ENCODE measurements around the gene HAND1. TPM values are rescaled to one million over a fixed set of nuclear protein-coding genes. Genes with fewer than 3 reads are reported as not detected.

Gene HAND1
- total RNA-seq, 2 experiments from 2014 or later: not detected

DNA sequence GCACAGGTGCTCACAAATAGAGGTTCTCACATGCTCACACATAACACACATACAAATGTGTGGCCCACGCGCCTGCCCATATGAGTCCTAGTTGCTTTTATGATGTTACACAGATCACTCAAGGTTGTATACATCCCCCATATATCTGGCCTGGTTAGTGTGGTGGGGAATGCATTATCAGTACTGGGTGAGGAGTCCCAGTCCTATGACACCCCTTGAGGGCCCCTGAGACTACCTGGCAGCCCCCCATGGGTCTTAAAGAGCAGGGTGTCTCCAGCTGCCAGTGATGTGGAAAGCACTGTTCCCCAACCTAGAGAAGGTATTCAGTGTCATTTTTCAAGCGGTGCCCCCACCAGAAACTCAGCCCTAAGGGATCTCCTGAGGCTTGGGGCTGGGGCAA lies 2.8 kb upstream of the HAND1 start:
- CTCF ChIA-PET: interaction anchor here (2.6 kb wide), 1 partner anchor 13 kb away, joined by 7 read pairs; no protein-coding TSS in a partner anchor
- H3K36me3 Mint-ChIP-seq (ENCODE audit: low read depth): no peaks in the 10 kb centered on the region
- POLR2A ChIA-PET: no interaction called here
- no peak overlapping the region for H3K4me3 Mint-ChIP-seq
- H3K4me1 Mint-ChIP-seq (ENCODE audit: low read depth): peaks cover 31% of the 10 kb centered on the region
- H3K9me3 Mint-ChIP-seq: no peaks in the 10 kb centered on the region
- TF ChIP-seq, protein P1, sequence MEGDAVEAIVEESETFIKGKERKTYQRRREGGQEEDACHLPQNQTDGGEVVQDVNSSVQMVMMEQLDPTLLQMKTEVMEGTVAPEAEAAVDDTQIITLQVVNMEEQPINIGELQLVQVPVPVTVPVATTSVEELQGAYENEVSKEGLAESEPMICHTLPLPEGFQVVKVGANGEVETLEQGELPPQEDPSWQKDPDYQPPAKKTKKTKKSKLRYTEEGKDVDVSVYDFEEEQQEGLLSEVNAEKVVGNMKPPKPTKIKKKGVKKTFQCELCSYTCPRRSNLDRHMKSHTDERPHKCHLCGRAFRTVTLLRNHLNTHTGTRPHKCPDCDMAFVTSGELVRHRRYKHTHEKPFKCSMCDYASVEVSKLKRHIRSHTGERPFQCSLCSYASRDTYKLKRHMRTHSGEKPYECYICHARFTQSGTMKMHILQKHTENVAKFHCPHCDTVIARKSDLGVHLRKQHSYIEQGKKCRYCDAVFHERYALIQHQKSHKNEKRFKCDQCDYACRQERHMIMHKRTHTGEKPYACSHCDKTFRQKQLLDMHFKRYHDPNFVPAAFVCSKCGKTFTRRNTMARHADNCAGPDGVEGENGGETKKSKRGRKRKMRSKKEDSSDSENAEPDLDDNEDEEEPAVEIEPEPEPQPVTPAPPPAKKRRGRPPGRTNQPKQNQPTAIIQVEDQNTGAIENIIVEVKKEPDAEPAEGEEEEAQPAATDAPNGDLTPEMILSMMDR (IDR thresholded peaks at IDR 0.05): no peak
- peaks cover 90% of the 10 kb centered on the region for H3K27me3 Mint-ChIP-seq
- DNase-seq: no peak
- peak; percentile 8 for ATAC-seq
- intact Hi-C loops (cut with micrococcal nuclease): loop anchor here (5.0 kb wide), 1 partner anchor 126 kb away; no protein-coding TSS in a partner anchor
- H3K27ac Mint-ChIP-seq: no peak overlapping the region

DNA sequence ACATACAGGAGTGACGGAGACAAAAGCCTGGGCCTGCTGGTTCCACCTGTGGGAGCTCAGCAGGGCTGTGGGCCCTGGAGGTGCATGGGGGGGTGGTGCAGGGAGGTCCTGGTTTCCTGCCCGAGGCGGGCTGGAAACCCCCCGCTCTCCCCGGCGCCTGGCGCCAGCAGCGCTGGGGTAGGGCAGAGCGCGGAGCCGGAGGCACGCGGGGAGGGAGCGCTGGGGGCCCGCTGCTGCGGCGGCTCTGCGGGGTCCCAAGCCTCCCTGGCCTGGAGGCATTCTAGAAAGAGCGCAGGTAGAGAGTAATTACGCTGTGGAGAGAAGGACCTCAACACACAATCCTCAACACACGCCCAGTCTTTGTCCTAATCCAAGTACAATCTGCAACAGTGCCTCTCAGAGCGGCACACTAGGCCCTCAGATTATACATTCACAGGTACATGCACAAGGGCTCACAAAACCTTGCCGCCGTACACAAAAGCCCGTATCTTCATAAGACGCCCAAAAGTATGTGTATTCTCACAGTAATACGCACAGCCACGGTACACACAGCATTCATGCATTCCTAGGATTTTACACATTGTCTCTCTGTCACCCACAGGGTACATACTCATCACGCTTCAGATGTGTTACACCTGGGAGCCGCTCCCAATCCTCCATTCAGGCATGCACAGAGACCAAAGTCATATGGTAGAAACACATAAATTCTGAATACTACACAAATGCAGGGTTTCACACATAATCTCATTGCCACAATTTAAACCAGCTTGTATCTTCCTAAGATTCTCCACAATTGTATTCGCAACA lies 2.1 kb upstream of the HAND1 start:
- intact Hi-C loops (cut with micrococcal nuclease): loop anchor here (5.0 kb wide), 1 partner anchor 127 kb away; no protein-coding TSS in a partner anchor
- no peaks in the 10 kb centered on the region for H3K36me3 Mint-ChIP-seq (ENCODE audit: low read depth)
- peaks cover 89% of the 10 kb centered on the region for H3K27me3 Mint-ChIP-seq
- POLR2A ChIA-PET: interaction anchor here (1.3 kb wide), 1 partner anchor 44 kb away, joined by 3 read pairs; no protein-coding TSS in a partner anchor
- TF ChIP-seq, protein P1 (IDR thresholded peaks at IDR 0.05): no peak
- H3K9me3 Mint-ChIP-seq: no peaks in the 10 kb centered on the region
- ATAC-seq (peak; percentile 44), DNase-seq (no peak)
- peaks cover 34% of the 10 kb centered on the region for H3K4me1 Mint-ChIP-seq (ENCODE audit: low read depth)
- H3K4me3 Mint-ChIP-seq: no peak overlapping the region
- CTCF ChIA-PET: interaction anchor here (2.6 kb wide), 1 partner anchor 12 kb away, joined by 7 read pairs; no protein-coding TSS in a partner anchor
- H3K27ac Mint-ChIP-seq: no peak overlapping the region

DNA sequence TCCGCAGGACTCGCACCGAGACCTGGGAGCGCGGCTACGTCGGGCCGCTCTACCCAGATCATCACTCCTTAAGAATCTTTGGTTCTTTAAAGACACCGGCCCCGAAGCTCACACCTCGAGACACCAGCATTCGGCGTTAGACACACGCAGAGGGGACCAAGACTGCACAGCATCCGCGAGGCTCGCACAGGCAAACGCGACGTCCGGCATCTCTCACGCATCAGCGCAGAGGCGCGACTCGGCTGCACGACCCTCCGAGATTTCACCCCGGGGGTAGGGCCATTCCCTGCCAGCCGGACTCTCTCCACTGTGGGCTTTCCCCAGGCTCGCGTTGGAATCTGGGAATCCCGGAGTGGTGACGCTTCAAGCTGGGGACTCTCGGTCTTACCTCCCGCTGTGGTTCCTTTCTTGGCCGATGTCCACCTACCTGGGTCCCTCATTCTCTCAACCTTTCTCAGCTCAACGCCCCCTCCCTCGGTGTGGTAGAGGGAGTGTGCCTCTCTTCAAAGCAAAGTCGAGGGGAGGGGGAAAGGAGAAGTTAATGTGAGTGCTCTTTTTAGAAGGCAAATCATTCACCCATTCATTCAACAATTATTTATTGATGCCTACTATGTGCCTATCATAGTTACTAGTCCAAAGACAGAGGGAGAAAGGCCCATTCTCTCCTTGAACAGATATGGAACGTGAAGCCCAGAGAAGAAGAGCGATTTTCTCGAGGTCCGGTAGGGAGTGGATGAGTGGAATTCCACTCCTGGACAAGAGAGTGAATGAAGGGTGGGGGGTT lies 1.3 kb upstream of the HAND1 start:
- TF ChIP-seq, protein P1 (IDR thresholded peaks at IDR 0.05): no peak
- Mint-ChIP-seq H3K36me3 (ENCODE audit: low read depth) (no peaks in the 10 kb centered on the region), H3K4me3 (peak overlapping the region; percentile 20), H3K27me3 (peaks cover 89% of the 10 kb centered on the region), H3K9me3 (no peaks in the 10 kb centered on the region), H3K27ac (no peak overlapping the region), H3K4me1 (ENCODE audit: low read depth) (peaks cover 42% of the 10 kb centered on the region)
- no peak for DNase-seq
- CTCF ChIA-PET: interaction anchor here (1.8 kb wide), 1 partner anchor 11 kb away, joined by 4 read pairs; no protein-coding TSS in a partner anchor
- ATAC-seq: no peak
- intact Hi-C loops (cut with micrococcal nuclease): no loop called here
- POLR2A ChIA-PET: interaction anchor here (1.3 kb wide), 1 partner anchor 45 kb away, joined by 3 read pairs; no protein-coding TSS in a partner anchor

DNA sequence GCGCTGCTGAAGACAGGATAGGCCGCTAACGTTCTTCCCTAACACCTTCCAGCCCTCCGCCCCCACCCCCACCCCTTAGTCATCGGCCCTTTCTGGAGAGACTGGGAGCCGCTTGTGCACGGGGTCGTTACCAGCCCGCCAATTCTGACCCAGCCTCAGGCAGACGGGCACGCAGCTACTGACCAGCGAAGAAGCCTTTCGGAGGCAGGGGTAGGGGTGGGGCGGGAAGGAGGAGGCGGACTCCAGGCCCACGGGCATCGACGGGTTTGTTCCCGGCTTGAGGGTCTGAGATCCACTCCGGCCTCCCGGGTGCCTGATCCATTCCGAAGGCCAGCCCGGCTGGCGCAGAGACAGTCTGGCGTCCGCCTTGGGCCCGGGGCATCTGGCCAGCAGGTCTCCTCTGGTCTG lies 729 bp upstream of the HAND1 start:
- ATAC-seq (no peak), DNase-seq (no peak)
- no peaks in the 10 kb centered on the region for H3K9me3 Mint-ChIP-seq
- no peak overlapping the region for H3K4me3 Mint-ChIP-seq
- H3K27ac Mint-ChIP-seq: no peak overlapping the region
- H3K27me3 Mint-ChIP-seq: peaks cover 89% of the 10 kb centered on the region
- TF ChIP-seq, protein P1 (IDR thresholded peaks at IDR 0.05): no peak
- H3K4me1 Mint-ChIP-seq (ENCODE audit: low read depth): peaks cover 45% of the 10 kb centered on the region
- intact Hi-C loops (cut with micrococcal nuclease): no loop called here
- ChIA-PET POLR2A (interaction anchor here (1.3 kb wide), 1 partner anchor 46 kb away, joined by 3 read pairs; no protein-coding TSS in a partner anchor), CTCF (interaction anchor here (1.8 kb wide), 1 partner anchor 10 kb away, joined by 4 read pairs; no protein-coding TSS in a partner anchor)
- H3K36me3 Mint-ChIP-seq (ENCODE audit: low read depth): no peaks in the 10 kb centered on the region
